SHP77 treated with DMSO at 0.1 percent for 48 hours (cell line): ENCODE data around the gene IL22RA2.
A peak's percentile ranks its signal among the peaks of the same experiment; 100 is the strongest.

Experiments used
- DNase-seq: peaks from one replicate; lab custom pipeline; 2025; lab: John Stamatoyannopoulos, UW

The IL22RA2 gene

DNA sequence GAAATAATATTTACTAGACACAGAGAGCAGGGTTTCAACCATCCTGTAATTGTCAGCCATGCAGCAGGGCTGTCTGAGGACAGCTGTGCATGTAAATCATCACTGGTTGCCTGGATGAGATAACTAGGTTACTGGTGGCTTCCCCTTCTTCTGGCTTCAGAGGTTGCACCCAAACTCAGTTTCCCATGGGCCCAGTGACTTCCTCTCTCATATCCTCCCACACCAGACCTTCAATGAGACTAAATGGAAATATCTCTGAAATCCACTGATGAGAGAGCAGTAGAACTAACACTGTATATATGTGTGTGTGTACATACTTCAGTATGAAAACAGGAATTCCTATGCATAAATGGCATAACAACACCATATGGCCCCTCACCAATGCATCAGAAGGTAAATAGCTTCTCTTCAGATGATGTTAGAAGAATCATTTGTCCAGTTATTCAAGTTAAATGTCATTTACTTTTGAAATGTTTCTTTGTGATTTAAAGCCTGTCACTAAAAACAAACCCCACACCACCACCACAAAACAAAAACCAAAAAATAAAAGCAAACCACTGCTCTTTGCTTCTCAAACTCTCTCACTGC lies 77.7 kb downstream of the IL22RA2 start:
- DNase-seq, result no peak

DNA sequence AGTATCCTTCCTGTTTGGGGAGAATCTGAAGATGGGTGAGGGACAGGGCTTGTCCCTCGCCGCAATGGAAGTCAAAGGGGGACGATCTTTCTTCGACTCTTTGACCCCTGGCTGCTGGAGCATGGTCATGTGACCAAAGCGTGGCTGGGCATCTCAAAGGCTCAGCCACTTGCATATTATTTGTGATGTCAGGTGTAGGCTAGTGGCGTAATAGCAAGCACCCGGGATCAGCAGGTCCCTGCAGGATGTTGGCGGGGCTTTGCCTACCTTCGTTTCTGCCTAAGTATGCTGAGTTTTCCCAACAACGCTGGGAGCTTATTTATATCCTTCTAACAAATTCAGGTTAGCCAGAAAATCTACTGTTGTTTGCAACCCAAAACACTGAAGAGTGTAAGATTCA lies 78.4 kb downstream of the IL22RA2 start:
- DNase-seq, result no peak

DNA sequence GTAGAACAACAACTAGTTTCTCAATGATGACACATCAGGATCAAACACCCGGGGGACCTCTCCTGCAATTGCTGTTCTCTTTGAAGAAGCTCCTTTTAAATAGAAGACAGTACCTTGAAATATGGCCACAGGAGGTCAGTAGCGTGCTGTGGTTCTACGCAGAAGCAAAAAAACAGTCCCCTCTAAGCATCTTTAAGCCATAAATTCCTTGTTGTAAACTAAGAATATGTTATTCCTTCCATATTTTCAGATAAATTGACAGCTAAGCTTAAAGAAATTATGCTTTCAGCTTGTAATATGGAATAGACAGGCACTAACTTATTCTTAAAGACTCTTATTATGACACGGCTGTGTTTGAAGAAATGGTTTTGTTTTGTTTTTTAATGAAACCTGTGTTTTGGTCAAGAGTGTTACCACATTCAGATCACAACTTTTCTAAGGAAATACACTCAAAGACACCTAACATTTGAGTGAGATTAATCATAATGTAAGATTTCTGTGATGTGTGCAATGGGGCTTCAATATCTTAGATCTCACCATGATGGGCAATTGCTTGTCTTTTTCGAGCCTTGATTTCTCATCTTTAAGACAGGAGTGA lies 78.9 kb downstream of the IL22RA2 start:
- DNase-seq, result peak; percentile 41
